Gastrocnemius medialis (tissue), 4 donors: ENCODE data around the gene CAMTA1.

Experiments
- CTCF ChIP-seq, 5 experiments: fragments of 450-650 bp in 3 of 5; fragments of 200-600 bp in 2 of 5; sonication (generic) in 2 of 5; IDR thresholded peaks in 4 of 5; conservative IDR thresholded peaks in 1 of 5; 1 replicate in 4 of 5; 2 replicates in 1 of 5; pipeline ENCODE4 v1.5.1; 2016 to 2019; ENCODE audit warnings: antibody characterized with exemption in 5 of 5, mild to moderate bottlenecking in 3 of 5, moderate library complexity in 3 of 5
- POLR2A ChIP-seq, 2 donors: fragments of 450-650 bp; IDR thresholded peaks; one replicate each; pipeline ENCODE4 v1.6.1; 2017; ENCODE audit warnings: antibody characterized with exemption in 2 of 2, mild to moderate bottlenecking in 2 of 2, moderate library complexity in 2 of 2

GRCh38 chr1:7495962-7496361 is 710.7 kb downstream of the CAMTA1 start:
- TF ChIP-seq CTCF (IDR thresholded peaks at IDR 0.05 in 4 of 5, conservative IDR thresholded peaks at IDR 0.05 in 1 of 5) (no peak), POLR2A (IDR thresholded peaks at IDR 0.05) (no peak)
